ENCODE results near the gene SLC2A10. TPM values are rescaled to one million over a fixed set of nuclear protein-coding genes. Genes with fewer than 3 reads are reported as not detected.
A peak's percentile ranks its signal among the peaks of the same experiment; 100 is the strongest.

The SLC2A10 gene
- total RNA-seq, 1 donor from 2014 or later, result 12.7 TPM

GRCh38 chr20:46767127-46767761 is 57.8 kb downstream of the SLC2A10 start:
- DNase-seq (ENCODE audit: low read depth) (no peak), FAIRE-seq (no peak)
- Histone ChIP-seq H3K4me2 (ENCODE audit: low read length) (no peak overlapping the region), H3K9ac (ENCODE audit: low read length) (no peak overlapping the region), H3K27me3 (ENCODE audit: insufficient read depth, low read length) (peaks cover 13% of the 10 kb centered on the region), H4K20me1 (ENCODE audit: insufficient read depth, low read length) (no peaks in the 10 kb centered on the region), H3K27ac (ENCODE audit: low read depth, low read length) (no peak overlapping the region), H3K36me3 (ENCODE audit: insufficient read depth, low read length) (no peaks in the 10 kb centered on the region), H3K9me3 (ENCODE audit: insufficient read depth, low read depth, low read length) (no peaks in the 10 kb centered on the region), H3K4me1 (ENCODE audit: insufficient read depth, low read length) (peaks cover 7% of the 10 kb centered on the region), H2AFZ (ENCODE audit: low read depth, low read length) (no peak overlapping the region), H3K79me2 (ENCODE audit: insufficient read depth, low read length) (no peaks in the 10 kb centered on the region), H3K4me3 (ENCODE audit: insufficient read depth, low read depth, low read length) (no peak overlapping the region)
- Mint-ChIP-seq H3K9me3 (ENCODE audit: unreplicated experiment) (peaks cover 6% of the 10 kb centered on the region), H3K36me3 (ENCODE audit: low read depth, unreplicated experiment) (no peaks in the 10 kb centered on the region), H3K4me1 (ENCODE audit: low read depth, unreplicated experiment) (peaks cover 7% of the 10 kb centered on the region), H3K27ac (ENCODE audit: unreplicated experiment) (no peak overlapping the region), H3K27me3 (ENCODE audit: low read depth, unreplicated experiment) (peaks cover 24% of the 10 kb centered on the region), H3K4me3 (ENCODE audit: unreplicated experiment) (no peak overlapping the region)
- TF ChIP-seq EZH2 (IDR thresholded peaks at IDR 0.05; ENCODE audit: insufficient read depth, low read length), result no peak
- TF ChIP-seq, protein P1, sequence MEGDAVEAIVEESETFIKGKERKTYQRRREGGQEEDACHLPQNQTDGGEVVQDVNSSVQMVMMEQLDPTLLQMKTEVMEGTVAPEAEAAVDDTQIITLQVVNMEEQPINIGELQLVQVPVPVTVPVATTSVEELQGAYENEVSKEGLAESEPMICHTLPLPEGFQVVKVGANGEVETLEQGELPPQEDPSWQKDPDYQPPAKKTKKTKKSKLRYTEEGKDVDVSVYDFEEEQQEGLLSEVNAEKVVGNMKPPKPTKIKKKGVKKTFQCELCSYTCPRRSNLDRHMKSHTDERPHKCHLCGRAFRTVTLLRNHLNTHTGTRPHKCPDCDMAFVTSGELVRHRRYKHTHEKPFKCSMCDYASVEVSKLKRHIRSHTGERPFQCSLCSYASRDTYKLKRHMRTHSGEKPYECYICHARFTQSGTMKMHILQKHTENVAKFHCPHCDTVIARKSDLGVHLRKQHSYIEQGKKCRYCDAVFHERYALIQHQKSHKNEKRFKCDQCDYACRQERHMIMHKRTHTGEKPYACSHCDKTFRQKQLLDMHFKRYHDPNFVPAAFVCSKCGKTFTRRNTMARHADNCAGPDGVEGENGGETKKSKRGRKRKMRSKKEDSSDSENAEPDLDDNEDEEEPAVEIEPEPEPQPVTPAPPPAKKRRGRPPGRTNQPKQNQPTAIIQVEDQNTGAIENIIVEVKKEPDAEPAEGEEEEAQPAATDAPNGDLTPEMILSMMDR (IDR thresholded peaks at IDR 0.05; ENCODE audit: insufficient read depth, low read depth, low read length), result peak; percentile 66

GRCh38 chr20:46770330-46771194 is 61.1 kb downstream of the SLC2A10 start:
- Mint-ChIP-seq H3K36me3 (ENCODE audit: low read depth, unreplicated experiment) (no peaks in the 10 kb centered on the region), H3K27ac (ENCODE audit: unreplicated experiment) (peak overlapping the region; percentile 36), H3K9me3 (ENCODE audit: unreplicated experiment) (peaks cover 4% of the 10 kb centered on the region), H3K4me3 (ENCODE audit: unreplicated experiment) (peak overlapping the region; percentile 3), H3K27me3 (ENCODE audit: low read depth, unreplicated experiment) (peaks cover 15% of the 10 kb centered on the region), H3K4me1 (ENCODE audit: low read depth, unreplicated experiment) (peaks cover 7% of the 10 kb centered on the region)
- Histone ChIP-seq H2AFZ (ENCODE audit: low read depth, low read length) (peak overlapping the region; percentile 33), H3K4me2 (ENCODE audit: low read length) (peak overlapping the region; percentile 71), H3K4me1 (ENCODE audit: insufficient read depth, low read length) (peaks cover 7% of the 10 kb centered on the region), H3K4me3 (ENCODE audit: insufficient read depth, low read depth, low read length) (no peak overlapping the region), H4K20me1 (ENCODE audit: insufficient read depth, low read length) (no peaks in the 10 kb centered on the region), H3K27ac (ENCODE audit: low read depth, low read length) (no peak overlapping the region), H3K27me3 (ENCODE audit: insufficient read depth, low read length) (no peaks in the 10 kb centered on the region), H3K79me2 (ENCODE audit: insufficient read depth, low read length) (no peaks in the 10 kb centered on the region), H3K9me3 (ENCODE audit: insufficient read depth, low read depth, low read length) (no peaks in the 10 kb centered on the region), H3K36me3 (ENCODE audit: insufficient read depth, low read length) (no peaks in the 10 kb centered on the region), H3K9ac (ENCODE audit: low read length) (no peak overlapping the region)
- TF ChIP-seq, protein P1 (IDR thresholded peaks at IDR 0.05; ENCODE audit: insufficient read depth, low read depth, low read length), result no peak
- no peak for TF ChIP-seq EZH2 (IDR thresholded peaks at IDR 0.05; ENCODE audit: insufficient read depth, low read length)
- DNase-seq (ENCODE audit: low read depth), result peak; percentile 59
- FAIRE-seq, result no peak
